Neural crest cell (in vitro differentiated cells): ENCODE results near the gene HDAC10. TPM values are rescaled to one million over a fixed set of nuclear protein-coding genes. Genes with fewer than 3 reads are reported as not detected.

Source experiments
- DNase-seq: peaks from one replicate; pipeline ENCODE4 v3.0.0; 2021; ENCODE audit warnings: low read depth, mixed read lengths, low spot score
- H3K27ac Mint-ChIP-seq: one replicate; pipeline ENCODE4 v1.8.0; 2021; ENCODE audit warnings: mild to moderate bottlenecking, mixed read lengths; ENCODE audit not compliant: unreplicated experiment
- H3K27me3 Mint-ChIP-seq: 2 replicates; pipeline ENCODE4 v1.8.0; 2021; ENCODE audit warnings: low read depth, mild to moderate bottlenecking, mixed read lengths
- H3K36me3 Mint-ChIP-seq: 2 replicates; pipeline ENCODE4 v1.8.0; 2021; ENCODE audit warnings: low read depth, mild to moderate bottlenecking, mixed read lengths
- H3K4me1 Mint-ChIP-seq: 2 replicates; pipeline ENCODE4 v1.8.0; 2021; ENCODE audit warnings: mixed read lengths
- H3K4me3 Mint-ChIP-seq: one replicate; pipeline ENCODE4 v1.8.0; 2021; ENCODE audit warnings: mild to moderate bottlenecking, mixed read lengths
- H3K9me3 Mint-ChIP-seq: 2 replicates; pipeline ENCODE4 v1.8.0; 2021; ENCODE audit warnings: mixed read lengths
- long read RNA-seq: library from polyadenylated mRNA; unstranded; transcript quantifications from one replicate; pipeline ENCODE4 v2.0.0, GENCODE V29; 2020
- total RNA-seq: library from RNA; stranded (reverse); gene quantifications from 2 replicates; pipeline ENCODE4 v1.2.1, GENCODE V29; 2021
- TF ChIP-seq, protein P1 (sequence below): fragments of 200-600 bp; sonication (generic); conservative IDR thresholded peaks from 2 replicates; pipeline ENCODE4 v1.5.0; 2021; ENCODE audit warnings: antibody characterized with exemption, mild to moderate bottlenecking

Gene HDAC10, protein sequence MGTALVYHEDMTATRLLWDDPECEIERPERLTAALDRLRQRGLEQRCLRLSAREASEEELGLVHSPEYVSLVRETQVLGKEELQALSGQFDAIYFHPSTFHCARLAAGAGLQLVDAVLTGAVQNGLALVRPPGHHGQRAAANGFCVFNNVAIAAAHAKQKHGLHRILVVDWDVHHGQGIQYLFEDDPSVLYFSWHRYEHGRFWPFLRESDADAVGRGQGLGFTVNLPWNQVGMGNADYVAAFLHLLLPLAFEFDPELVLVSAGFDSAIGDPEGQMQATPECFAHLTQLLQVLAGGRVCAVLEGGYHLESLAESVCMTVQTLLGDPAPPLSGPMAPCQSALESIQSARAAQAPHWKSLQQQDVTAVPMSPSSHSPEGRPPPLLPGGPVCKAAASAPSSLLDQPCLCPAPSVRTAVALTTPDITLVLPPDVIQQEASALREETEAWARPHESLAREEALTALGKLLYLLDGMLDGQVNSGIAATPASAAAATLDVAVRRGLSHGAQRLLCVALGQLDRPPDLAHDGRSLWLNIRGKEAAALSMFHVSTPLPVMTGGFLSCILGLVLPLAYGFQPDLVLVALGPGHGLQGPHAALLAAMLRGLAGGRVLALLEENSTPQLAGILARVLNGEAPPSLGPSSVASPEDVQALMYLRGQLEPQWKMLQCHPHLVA
- 49.9 and 52.9 TPM in 2 replicates for total RNA-seq
- long read RNA-seq = 0 reads

DNA sequence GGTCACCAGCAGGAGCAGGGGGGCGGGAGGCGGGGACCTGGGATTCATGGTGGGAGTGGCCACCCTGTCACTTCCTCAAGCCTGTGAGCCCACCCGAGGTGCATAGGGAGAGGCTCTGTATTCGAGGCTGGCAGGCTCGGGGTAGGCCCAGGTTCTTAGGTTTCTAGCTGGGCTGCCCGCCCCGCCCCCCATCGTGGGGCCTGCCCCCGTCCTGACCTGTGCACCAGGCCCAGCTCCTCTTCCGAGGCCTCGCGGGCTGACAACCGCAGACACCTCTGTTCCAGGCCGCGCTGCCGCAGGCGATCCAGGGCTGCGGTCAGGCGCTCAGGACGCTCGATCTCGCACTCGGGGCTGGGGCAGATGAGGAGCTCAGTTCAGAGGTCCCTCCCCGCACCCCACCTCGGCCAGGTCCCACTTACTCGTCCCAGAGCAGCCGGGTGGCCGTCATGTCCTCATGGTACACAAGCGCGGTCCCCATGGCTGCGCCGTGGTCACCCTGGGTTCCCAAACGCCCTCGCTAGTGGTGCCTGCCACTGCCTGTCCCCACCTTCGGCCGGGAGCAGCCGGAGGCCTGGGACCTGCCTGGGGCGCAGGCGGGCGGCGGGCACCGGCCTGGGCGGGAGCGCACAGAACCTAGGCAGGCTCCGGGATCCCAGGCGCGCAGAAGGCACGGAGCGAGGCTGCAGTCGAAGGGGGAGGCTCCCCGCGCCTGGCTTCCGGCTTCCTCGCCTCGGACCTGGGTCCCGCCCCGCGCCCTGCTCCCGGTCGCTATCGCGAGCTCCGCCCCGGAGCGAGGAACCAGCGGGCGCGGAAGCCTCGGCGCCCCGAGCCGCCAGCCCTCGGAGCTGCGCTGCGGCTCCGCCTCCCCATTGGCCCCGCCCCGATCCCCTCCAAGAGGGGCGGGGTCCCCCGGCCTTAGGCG, at the start of gene HDAC10:
HDAC10 (minus strand) TSS at position 711 of the 922 bp plus-strand sequence; CDS start at position 478, 233 bp downstream.
- DNase-seq = peak; percentile 65
- no peaks in the 10 kb centered on the region for H3K27me3 Mint-ChIP-seq
- peak within 1 kb of the TSS; percentile 83 for H3K4me3 Mint-ChIP-seq
- H3K27ac Mint-ChIP-seq = no peak within 1 kb of the TSS
- TF ChIP-seq, protein P1, sequence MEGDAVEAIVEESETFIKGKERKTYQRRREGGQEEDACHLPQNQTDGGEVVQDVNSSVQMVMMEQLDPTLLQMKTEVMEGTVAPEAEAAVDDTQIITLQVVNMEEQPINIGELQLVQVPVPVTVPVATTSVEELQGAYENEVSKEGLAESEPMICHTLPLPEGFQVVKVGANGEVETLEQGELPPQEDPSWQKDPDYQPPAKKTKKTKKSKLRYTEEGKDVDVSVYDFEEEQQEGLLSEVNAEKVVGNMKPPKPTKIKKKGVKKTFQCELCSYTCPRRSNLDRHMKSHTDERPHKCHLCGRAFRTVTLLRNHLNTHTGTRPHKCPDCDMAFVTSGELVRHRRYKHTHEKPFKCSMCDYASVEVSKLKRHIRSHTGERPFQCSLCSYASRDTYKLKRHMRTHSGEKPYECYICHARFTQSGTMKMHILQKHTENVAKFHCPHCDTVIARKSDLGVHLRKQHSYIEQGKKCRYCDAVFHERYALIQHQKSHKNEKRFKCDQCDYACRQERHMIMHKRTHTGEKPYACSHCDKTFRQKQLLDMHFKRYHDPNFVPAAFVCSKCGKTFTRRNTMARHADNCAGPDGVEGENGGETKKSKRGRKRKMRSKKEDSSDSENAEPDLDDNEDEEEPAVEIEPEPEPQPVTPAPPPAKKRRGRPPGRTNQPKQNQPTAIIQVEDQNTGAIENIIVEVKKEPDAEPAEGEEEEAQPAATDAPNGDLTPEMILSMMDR = no peak
- H3K9me3 Mint-ChIP-seq = no peaks in the 10 kb centered on the region
- peaks cover 10% of the 10 kb centered on the region for H3K4me1 Mint-ChIP-seq
- H3K36me3 Mint-ChIP-seq = no peaks in the 10 kb centered on the region

DNA sequence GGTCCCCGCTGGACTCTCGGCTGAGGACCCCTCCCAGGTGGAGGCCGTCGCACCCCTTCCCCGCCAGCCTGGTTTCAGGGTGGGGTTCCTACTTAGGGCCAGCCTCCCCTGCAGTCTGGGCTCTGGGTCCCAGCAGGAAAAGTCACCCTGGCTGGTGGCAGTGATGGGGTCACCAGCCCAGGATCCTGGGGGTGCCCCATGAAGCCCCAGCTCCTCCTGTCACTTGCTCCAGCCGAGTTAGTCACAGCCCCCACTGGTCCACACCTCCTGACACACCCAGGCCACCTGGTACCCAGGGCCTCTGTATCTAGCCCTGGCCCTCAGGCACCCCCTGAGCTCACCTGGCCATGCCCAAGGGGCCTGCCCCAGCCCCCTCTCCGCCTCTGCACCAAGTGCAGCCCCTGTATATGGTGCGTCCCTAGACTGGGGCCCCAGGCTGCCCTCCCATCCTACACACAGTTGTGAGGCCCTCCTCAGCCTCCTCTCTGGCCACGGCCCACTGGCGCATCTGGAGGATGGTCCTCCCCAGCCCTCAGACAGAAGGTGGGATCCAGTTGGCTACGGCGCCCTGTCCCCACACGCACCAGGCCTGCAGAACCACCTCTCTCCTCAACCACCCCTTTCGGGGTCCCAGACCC, 49.7 kb upstream of the HDAC10 start:
- H3K4me1 Mint-ChIP-seq = peaks cover 7% of the 10 kb centered on the region
- no peak overlapping the region for H3K27ac Mint-ChIP-seq
- DNase-seq = no peak
- no peaks in the 10 kb centered on the region for H3K9me3 Mint-ChIP-seq
- H3K36me3 Mint-ChIP-seq = no peaks in the 10 kb centered on the region
- TF ChIP-seq, protein P1 = no peak
- peaks cover 3% of the 10 kb centered on the region for H3K27me3 Mint-ChIP-seq
- peak overlapping the region; percentile 47 for H3K4me3 Mint-ChIP-seq

DNA sequence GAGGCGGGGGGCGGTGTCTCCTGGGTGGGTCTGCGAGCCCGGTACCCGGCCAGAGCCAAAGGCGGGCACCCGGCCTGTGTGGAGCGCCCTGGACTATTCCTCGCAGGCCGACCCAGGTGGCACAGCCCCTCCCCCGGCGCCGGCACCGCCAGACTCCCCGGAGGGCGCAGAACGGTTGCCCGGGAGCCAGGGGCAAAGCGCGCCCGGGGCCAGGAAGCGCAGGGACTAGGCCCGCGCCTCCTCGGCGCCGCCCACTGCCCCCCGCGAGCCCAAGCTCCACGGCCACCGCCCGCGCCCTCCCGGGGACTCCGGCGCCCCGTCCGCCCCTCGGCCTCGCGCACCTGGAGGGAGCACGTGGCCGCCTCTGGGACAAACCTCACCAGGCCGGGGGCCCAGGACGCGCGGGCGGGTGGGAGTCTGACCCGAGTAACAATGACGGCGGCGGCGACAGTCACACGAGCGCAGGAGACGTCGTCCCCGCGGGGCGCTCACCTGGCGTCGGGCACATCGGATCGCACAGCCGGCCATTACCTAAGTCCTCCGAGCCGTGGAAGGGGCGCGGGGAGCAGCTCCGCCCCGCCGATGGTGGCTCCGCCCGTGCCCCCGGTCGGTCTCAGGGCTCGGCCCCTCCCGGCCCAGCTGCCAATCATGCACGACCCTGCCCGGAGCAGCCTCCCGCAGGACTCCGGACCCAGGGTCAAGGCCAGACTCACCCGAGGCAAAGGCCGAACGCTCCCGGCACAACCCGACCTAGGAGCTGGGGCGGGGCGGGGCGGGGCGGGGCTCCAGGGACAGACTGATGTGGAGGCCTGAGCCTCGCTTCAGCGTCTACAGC, 48.9 kb upstream of the HDAC10 start:
- no peaks in the 10 kb centered on the region for H3K9me3 Mint-ChIP-seq
- no peak overlapping the region for H3K27ac Mint-ChIP-seq
- H3K4me1 Mint-ChIP-seq = peaks cover 10% of the 10 kb centered on the region
- peaks cover 3% of the 10 kb centered on the region for H3K27me3 Mint-ChIP-seq
- peak; percentile 61 for DNase-seq
- TF ChIP-seq, protein P1 = no peak
- no peaks in the 10 kb centered on the region for H3K36me3 Mint-ChIP-seq
- no peak overlapping the region for H3K4me3 Mint-ChIP-seq

DNA sequence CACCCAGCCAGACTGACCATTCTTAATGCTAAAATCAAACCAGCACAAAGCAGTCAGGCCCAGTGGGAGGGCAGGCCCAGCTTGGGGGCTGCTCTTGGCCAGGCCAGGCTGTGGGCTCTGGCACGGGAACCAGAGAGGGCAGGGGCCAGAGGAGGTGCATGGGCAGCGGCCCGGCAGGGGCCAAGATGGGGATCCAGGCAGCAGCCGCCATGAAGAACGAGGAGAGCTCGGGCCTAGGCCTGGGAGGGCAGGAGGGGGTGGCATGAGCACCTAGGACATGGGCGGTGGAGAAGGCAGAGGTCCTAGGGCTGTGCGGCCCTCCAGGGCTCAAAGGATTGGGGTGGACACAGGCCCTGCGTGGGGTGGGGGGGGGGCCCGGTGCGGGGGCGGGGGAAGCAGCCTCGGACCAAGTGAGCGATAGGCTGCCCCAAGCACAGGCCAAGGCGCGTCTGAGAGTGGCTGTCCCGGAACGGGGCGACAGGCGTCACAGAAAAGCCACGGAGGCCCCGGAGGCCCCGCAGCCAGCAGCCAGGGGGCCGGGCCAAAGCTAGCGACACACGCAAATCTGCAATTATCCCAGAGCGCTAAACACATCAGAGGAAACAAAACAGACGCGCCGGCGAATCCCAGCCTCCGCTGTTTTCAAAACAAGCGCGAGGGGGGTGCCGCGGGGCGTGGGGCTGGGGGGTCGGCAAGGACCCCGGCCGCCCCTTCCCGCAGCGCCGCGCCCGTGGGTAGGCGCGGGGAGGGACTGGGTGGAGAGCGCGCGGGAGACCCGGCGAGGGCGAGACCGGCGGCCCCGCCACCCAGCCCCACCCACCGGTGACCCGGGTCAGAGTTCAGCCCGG, 48.1 kb upstream of the HDAC10 start:
- Mint-ChIP-seq H3K4me1 (peaks cover 13% of the 10 kb centered on the region), H3K27ac (no peak overlapping the region), H3K36me3 (no peaks in the 10 kb centered on the region), H3K27me3 (peaks cover 3% of the 10 kb centered on the region), H3K4me3 (peak overlapping the region; percentile 23), H3K9me3 (no peaks in the 10 kb centered on the region)
- TF ChIP-seq, protein P1 = no peak
- DNase-seq = no peak
